Colon (tissue), 2 donors: ENCODE data around the gene APBB1IP.
"Not testable (repeated sequence)": the region's sequence is repeated elsewhere in the genome, so short reads cannot be mapped to it uniquely, and the experiment has no call there.

ENCODE experiments used
- FAIRE-seq: peaks from 2 replicates; lab custom pipeline; 2012; peaks lifted over from hg19 to GRCh38; lab: Jason Lieb, UNC
- donor health status: control.
- donor health status: control.

APBB1IP gene

GRCh38 chr10:26437637-26438461, at the start of gene APBB1IP:
Gene APBB1IP (plus strand): TSS chr10:26438341. CDS start chr10:26492327, 53,986 bp downstream.
- no peak for FAIRE-seq

GRCh38 chr10:26389533-26389932, 48.6 kb upstream of the APBB1IP start:
- FAIRE-seq, result no peak

GRCh38 chr10:26391701-26392695, 46.1 kb upstream of the APBB1IP start:
- no peak for FAIRE-seq

GRCh38 chr10:26398353-26398752, 39.8 kb upstream of the APBB1IP start:
- FAIRE-seq, result not testable (repeated sequence)

GRCh38 chr10:26407406-26407969, 30.7 kb upstream of the APBB1IP start:
- no peak for FAIRE-seq

GRCh38 chr10:26408858-26409494, 29.2 kb upstream of the APBB1IP start:
- no peak for FAIRE-seq

- FAIRE-seq, result no peak
Observed at GRCh38 chr10:26410356-26410755, 27.8 kb upstream of the APBB1IP start.

- FAIRE-seq, result no peak
Observed at GRCh38 chr10:26412932-26413331, 25.2 kb upstream of the APBB1IP start.

- no peak for FAIRE-seq
Observed at GRCh38 chr10:26413375-26413774, 24.8 kb upstream of the APBB1IP start.

- FAIRE-seq, result no peak
Observed at GRCh38 chr10:26417136-26417535, 21.0 kb upstream of the APBB1IP start.

GRCh38 chr10:26422977-26423376, 15.2 kb upstream of the APBB1IP start:
- FAIRE-seq, result no peak

GRCh38 chr10:26423722-26424121, 14.4 kb upstream of the APBB1IP start:
- no peak for FAIRE-seq

GRCh38 chr10:26430641-26431163, 7.4 kb upstream of the APBB1IP start:
- no peak for FAIRE-seq

- no peak for FAIRE-seq
Observed at GRCh38 chr10:26432938-26433337, 5.2 kb upstream of the APBB1IP start.

GRCh38 chr10:26435852-26436251, 2.3 kb upstream of the APBB1IP start:
- FAIRE-seq, result no peak

GRCh38 chr10:26436848-26437247, 1.3 kb upstream of the APBB1IP start:
- FAIRE-seq, result no peak

- FAIRE-seq, result no peak
Observed at GRCh38 chr10:26438534-26439341, 597 bp downstream of the APBB1IP start.

GRCh38 chr10:26439406-26440087, 1.4 kb downstream of the APBB1IP start:
- no peak for FAIRE-seq

GRCh38 chr10:26440088-26440470, 1.9 kb downstream of the APBB1IP start:
- FAIRE-seq, result no peak

GRCh38 chr10:26441491-26442214, 3.5 kb downstream of the APBB1IP start:
- FAIRE-seq, result no peak
